A549 (cell line): Measurements from ENCODE around the gene VPS51. TPM values are rescaled to one million over a fixed set of nuclear protein-coding genes. Genes with fewer than 3 reads are reported as not detected.
A peak's percentile ranks its signal among the peaks of the same experiment; 100 is the strongest.

Experiments
- CEBPB ChIP-seq, 2 experiments: fragments of >200 bp in 1 of 2; sonication (Bioruptor Twin) in 1 of 2; formaldehyde crosslinking in 1 of 2; IDR thresholded peaks; 2 replicates each; pipeline ENCODE4 v1.6.1; 2012 to 2016
- CHD4 ChIP-seq: fragments of 200-600 bp; sonication (generic); IDR thresholded peaks from 2 replicates; pipeline ENCODE4 v1.6.1; 2016; ENCODE audit warnings: antibody characterized with exemption, mild to moderate bottlenecking, borderline replicate concordance
- ELK1 ChIP-seq: fragments of 150-350 bp; IDR thresholded peaks from 2 replicates; pipeline ENCODE4 v1.6.1; 2014; ENCODE audit warnings: low read depth, mild to moderate bottlenecking, low read length
- ESRRA ChIP-seq: fragments of 150-350 bp; IDR thresholded peaks from 2 replicates; pipeline ENCODE4 v1.6.1; 2014; ENCODE audit warnings: mild to moderate bottlenecking, low read length, borderline replicate concordance
- FOSL2 ChIP-seq, 2 experiments: fragments of 450-650 bp in 1 of 2; fragments of >200 bp in 1 of 2; sonication (Bioruptor Twin) in 1 of 2; formaldehyde crosslinking; IDR thresholded peaks; 2 replicates each; pipeline versions ENCODE4 v1.5.0 to v1.6.1; 2016 to 2020; ENCODE audit warnings: mild to moderate bottlenecking in 1 of 2, moderate library complexity in 1 of 2
- GATA3 ChIP-seq: IDR thresholded peaks from 2 replicates; pipeline ENCODE4 v1.6.1; 2012; ENCODE audit warnings: borderline replicate concordance
- HOXB13 ChIP-seq: fragments of 250-450 bp; sonication (Bioruptor Pico); IDR thresholded peaks from 2 replicates; pipeline ENCODE4 v1.5.0; 2020; ENCODE audit warnings: low read depth, mild to moderate bottlenecking, moderate library complexity
- KDM5A ChIP-seq: fragments of 200-600 bp; sonication (generic); IDR thresholded peaks from 2 replicates; pipeline ENCODE4 v1.6.1; 2016; ENCODE audit warnings: antibody characterized with exemption, mild to moderate bottlenecking
- MAZ ChIP-seq: fragments of 150-350 bp; IDR thresholded peaks from 2 replicates; pipeline ENCODE4 v1.6.1; 2014; ENCODE audit warnings: antibody characterized with exemption, low read depth, low read length, borderline replicate concordance
- NPAS2 ChIP-seq: fragments of 250-450 bp; sonication (Bioruptor Pico); IDR thresholded peaks from 2 replicates; pipeline ENCODE4 v1.8.0; 2022; ENCODE audit warnings: mild to moderate bottlenecking, moderate library complexity, borderline replicate concordance
- POLR2A ChIP-seq: IDR thresholded peaks from 2 replicates; pipeline ENCODE4 v1.6.1; 2012; ENCODE audit warnings: mild to moderate bottlenecking, low read length
- RCOR1 ChIP-seq: fragments of 150-350 bp; IDR thresholded peaks from 2 replicates; pipeline ENCODE4 v1.6.1; 2014; ENCODE audit warnings: antibody characterized with exemption, low read length, low read depth
- SMC3 ChIP-seq: fragments of >200 bp; sonication (Bioruptor Twin); formaldehyde crosslinking; IDR thresholded peaks from 3 replicates; pipeline ENCODE4 v1.6.1; 2018; ENCODE audit warnings: inconsistent platforms
- SREBF2 ChIP-seq: fragments of 450-650 bp; IDR thresholded peaks from 2 replicates; pipeline ENCODE4 v1.6.1; 2014; ENCODE audit warnings: mild to moderate bottlenecking, moderate library complexity
- TFCP2L1 ChIP-seq: fragments of 250-450 bp; sonication (Bioruptor Pico); IDR thresholded peaks from 2 replicates; pipeline ENCODE4 v1.5.0; 2021; ENCODE audit warnings: mild to moderate bottlenecking
- TP53 ChIP-seq: fragments of 250-450 bp; sonication (Bioruptor Pico); IDR thresholded peaks from 2 replicates; pipeline ENCODE4 v1.5.0; 2021; ENCODE audit warnings: mild to moderate bottlenecking, moderate library complexity
- USF2 ChIP-seq: fragments of 450-650 bp; IDR thresholded peaks from 2 replicates; pipeline ENCODE4 v1.6.1; 2014; ENCODE audit warnings: antibody characterized with exemption
- ZC3H11A ChIP-seq: fragments of 450-650 bp; IDR thresholded peaks from 2 replicates; pipeline ENCODE4 v1.6.1; 2014; ENCODE audit warnings: antibody characterized with exemption, mild to moderate bottlenecking
- ZSCAN20 ChIP-seq: fragments of 250-450 bp; sonication (Bioruptor Pico); IDR thresholded peaks from 2 replicates; pipeline ENCODE4 v1.8.0; 2022; ENCODE audit warnings: mild to moderate bottlenecking, moderate library complexity
- polyA plus RNA-seq, 4 experiments: library from polyadenylated mRNA; depleted of rRNA in 3 of 4; stranded (reverse); fragments of >200 nt; fragmentation: RNase III in 1 of 4; extraction: RNeasy Plus Mini Kit Qiagen cat#74134 plus additional on column Dnase treatment in 1 of 4; gene quantifications; 2 replicates in 3 of 4; 3 replicates in 1 of 4; pipeline ENCODE4 v1.2.3, GENCODE V29; 2011 to 2017
- TF ChIP-seq, protein P1 (sequence below): fragments of >200 bp; sonication (Bioruptor Twin); formaldehyde crosslinking; IDR thresholded peaks from 3 replicates; pipeline ENCODE4 v1.6.1; 2016
- TF ChIP-seq, protein P2 (sequence below): fragments of 200-600 bp; sonication (generic); IDR thresholded peaks from 2 replicates; pipeline ENCODE4 v1.6.1; 2016; ENCODE audit warnings: antibody characterized with exemption, mild to moderate bottlenecking, moderate library complexity
- TF ChIP-seq, protein P3 (sequence below): fragments of 250-450 bp; sonication (Bioruptor Pico); IDR thresholded peaks from 2 replicates; pipeline ENCODE4 v1.5.0; 2021; ENCODE audit warnings: mild to moderate bottlenecking, moderate library complexity, borderline replicate concordance
- TF ChIP-seq, protein P4 (sequence below): IDR thresholded peaks from 2 replicates; pipeline ENCODE4 v1.6.1; 2012
- TF ChIP-seq, protein P5 (sequence below): fragments of >200 bp; sonication (Bioruptor Twin); formaldehyde crosslinking; IDR thresholded peaks from 3 replicates; pipeline ENCODE4 v1.5.1; 2016

The VPS51 gene
- polyA plus RNA-seq, 2 of the 4 experiments (the other 2 are of a cell fraction), result 37.2 to 51.0 TPM

DNA sequence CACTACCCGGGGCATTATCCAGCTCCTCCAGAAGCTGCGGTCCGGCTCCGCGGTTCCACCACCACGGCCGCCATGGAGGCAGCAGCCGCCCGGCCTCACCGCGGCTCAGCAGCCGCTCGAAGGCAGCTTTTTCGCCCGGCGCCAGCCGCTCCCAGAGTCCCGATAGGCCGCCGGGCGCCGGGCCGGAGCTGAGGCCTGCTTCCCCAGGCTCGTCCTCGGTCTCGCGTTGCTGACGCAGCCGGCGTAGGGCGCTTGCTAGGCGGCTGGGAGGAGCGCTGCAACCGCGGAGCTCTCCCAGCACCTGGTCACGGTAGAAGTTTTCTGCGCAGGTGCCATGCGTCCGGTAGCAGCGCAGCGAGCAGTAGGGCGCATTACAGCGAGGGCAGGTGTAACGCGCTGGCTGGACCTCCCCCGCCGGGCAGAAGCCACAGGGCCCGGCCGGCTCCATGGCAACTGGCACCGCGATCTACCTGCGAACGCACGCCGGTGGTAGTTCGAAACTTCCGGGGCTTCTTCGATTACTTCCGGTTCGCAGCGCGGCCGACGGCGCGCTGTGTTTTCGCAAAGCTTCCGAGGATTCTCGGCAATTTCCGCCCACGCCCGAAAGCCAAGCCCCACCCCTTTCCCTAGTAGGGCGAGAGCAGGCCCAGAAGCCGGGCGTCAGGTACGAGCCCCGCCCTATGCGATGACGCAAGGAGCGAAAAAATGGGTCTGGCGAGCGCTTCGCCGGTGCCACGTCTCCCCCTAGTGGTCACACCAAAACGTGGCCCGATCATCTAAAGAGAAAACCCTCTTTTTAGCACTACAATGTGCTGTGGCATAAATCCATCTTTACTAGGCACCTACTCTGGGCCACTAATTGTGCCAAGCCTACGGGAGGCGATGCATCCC lies 21.4 kb downstream of the VPS51 start, which contains the start of gene ZNHIT2 (continued):
- no peak for TF ChIP-seq ZSCAN20 (CRISPR knock-in tag)
- TF ChIP-seq CEBPB (IDR thresholded peaks at IDR 0.05), result peak; percentile 57 to 86
- TF ChIP-seq ZC3H11A, result peak; percentile 3; the same call in 1 of the 2 replicates
- TF ChIP-seq CHD4, result no peak
- TF ChIP-seq, protein P1, sequence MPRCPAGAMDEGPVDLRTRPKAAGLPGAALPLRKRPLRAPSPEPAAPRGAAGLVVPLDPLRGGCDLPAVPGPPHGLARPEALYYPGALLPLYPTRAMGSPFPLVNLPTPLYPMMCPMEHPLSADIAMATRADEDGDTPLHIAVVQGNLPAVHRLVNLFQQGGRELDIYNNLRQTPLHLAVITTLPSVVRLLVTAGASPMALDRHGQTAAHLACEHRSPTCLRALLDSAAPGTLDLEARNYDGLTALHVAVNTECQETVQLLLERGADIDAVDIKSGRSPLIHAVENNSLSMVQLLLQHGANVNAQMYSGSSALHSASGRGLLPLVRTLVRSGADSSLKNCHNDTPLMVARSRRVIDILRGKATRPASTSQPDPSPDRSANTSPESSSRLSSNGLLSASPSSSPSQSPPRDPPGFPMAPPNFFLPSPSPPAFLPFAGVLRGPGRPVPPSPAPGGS, result 0 out of 3 replicates have a peak, but pooled peaks have one; percentile 36
- TF ChIP-seq FOSL2 (IDR thresholded peaks at IDR 0.05), result no peak
- TF ChIP-seq FOSL2 (CRISPR knock-in tag; IDR thresholded peaks at IDR 0.05), result peak; percentile 42; the same call in 1 of the 2 replicates
- peak; percentile 82 for TF ChIP-seq POLR2A
- peak; percentile 79 for TF ChIP-seq KDM5A
- peak; percentile 79; the same call in 1 of the 2 replicates for TF ChIP-seq TP53 (CRISPR knock-in tag)
- TF ChIP-seq SMC3, result peak; percentile 66
- peak; percentile 46; the same call in 1 of the 2 replicates for TF ChIP-seq GATA3
- no peak for TF ChIP-seq RCOR1
- no peak for TF ChIP-seq ELK1
- no peak for TF ChIP-seq NPAS2 (CRISPR knock-in tag)
- no peak for TF ChIP-seq SREBF2
- TF ChIP-seq TFCP2L1, result no peak
- TF ChIP-seq ESRRA, result no peak
- 0 out of 2 replicates have a peak, but pooled peaks have one; percentile 43 for TF ChIP-seq MAZ
- TF ChIP-seq, protein P2, sequence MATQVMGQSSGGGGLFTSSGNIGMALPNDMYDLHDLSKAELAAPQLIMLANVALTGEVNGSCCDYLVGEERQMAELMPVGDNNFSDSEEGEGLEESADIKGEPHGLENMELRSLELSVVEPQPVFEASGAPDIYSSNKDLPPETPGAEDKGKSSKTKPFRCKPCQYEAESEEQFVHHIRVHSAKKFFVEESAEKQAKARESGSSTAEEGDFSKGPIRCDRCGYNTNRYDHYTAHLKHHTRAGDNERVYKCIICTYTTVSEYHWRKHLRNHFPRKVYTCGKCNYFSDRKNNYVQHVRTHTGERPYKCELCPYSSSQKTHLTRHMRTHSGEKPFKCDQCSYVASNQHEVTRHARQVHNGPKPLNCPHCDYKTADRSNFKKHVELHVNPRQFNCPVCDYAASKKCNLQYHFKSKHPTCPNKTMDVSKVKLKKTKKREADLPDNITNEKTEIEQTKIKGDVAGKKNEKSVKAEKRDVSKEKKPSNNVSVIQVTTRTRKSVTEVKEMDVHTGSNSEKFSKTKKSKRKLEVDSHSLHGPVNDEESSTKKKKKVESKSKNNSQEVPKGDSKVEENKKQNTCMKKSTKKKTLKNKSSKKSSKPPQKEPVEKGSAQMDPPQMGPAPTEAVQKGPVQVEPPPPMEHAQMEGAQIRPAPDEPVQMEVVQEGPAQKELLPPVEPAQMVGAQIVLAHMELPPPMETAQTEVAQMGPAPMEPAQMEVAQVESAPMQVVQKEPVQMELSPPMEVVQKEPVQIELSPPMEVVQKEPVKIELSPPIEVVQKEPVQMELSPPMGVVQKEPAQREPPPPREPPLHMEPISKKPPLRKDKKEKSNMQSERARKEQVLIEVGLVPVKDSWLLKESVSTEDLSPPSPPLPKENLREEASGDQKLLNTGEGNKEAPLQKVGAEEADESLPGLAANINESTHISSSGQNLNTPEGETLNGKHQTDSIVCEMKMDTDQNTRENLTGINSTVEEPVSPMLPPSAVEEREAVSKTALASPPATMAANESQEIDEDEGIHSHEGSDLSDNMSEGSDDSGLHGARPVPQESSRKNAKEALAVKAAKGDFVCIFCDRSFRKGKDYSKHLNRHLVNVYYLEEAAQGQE, result no peak; the same call in 1 of the 2 replicates
- TF ChIP-seq, protein P3, sequence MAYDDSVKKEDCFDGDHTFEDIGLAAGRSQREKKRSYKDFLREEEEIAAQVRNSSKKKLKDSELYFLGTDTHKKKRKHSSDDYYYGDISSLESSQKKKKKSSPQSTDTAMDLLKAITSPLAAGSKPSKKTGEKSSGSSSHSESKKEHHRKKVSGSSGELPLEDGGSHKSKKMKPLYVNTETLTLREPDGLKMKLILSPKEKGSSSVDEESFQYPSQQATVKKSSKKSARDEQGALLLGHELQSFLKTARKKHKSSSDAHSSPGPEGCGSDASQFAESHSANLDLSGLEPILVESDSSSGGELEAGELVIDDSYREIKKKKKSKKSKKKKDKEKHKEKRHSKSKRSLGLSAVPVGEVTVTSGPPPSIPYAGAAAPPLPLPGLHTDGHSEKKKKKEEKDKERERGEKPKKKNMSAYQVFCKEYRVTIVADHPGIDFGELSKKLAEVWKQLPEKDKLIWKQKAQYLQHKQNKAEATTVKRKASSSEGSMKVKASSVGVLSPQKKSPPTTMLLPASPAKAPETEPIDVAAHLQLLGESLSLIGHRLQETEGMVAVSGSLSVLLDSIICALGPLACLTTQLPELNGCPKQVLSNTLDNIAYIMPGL, result peak; percentile 95; the same call in 1 of the 2 replicates
- no peak for TF ChIP-seq HOXB13 (CRISPR knock-in tag)
- TF ChIP-seq, protein P4, sequence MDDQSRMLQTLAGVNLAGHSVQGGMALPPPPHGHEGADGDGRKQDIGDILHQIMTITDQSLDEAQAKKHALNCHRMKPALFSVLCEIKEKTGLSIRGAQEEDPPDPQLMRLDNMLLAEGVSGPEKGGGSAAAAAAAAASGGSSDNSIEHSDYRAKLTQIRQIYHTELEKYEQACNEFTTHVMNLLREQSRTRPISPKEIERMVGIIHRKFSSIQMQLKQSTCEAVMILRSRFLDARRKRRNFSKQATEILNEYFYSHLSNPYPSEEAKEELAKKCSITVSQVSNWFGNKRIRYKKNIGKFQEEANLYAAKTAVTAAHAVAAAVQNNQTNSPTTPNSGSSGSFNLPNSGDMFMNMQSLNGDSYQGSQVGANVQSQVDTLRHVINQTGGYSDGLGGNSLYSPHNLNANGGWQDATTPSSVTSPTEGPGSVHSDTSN, result peak; percentile 73
- TF ChIP-seq, protein P5, sequence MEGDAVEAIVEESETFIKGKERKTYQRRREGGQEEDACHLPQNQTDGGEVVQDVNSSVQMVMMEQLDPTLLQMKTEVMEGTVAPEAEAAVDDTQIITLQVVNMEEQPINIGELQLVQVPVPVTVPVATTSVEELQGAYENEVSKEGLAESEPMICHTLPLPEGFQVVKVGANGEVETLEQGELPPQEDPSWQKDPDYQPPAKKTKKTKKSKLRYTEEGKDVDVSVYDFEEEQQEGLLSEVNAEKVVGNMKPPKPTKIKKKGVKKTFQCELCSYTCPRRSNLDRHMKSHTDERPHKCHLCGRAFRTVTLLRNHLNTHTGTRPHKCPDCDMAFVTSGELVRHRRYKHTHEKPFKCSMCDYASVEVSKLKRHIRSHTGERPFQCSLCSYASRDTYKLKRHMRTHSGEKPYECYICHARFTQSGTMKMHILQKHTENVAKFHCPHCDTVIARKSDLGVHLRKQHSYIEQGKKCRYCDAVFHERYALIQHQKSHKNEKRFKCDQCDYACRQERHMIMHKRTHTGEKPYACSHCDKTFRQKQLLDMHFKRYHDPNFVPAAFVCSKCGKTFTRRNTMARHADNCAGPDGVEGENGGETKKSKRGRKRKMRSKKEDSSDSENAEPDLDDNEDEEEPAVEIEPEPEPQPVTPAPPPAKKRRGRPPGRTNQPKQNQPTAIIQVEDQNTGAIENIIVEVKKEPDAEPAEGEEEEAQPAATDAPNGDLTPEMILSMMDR, result peak; percentile 88
- 0 out of 2 replicates have a peak, but pooled peaks have one; percentile 9 for TF ChIP-seq USF2
